Ishikawa (cell line): ENCODE measurements around the gene CMSS1.

Experiments
- EP300 ChIP-seq: IDR thresholded peaks from 2 replicates; pipeline ENCODE4 v1.6.1; 2012; ENCODE audit warnings: borderline replicate concordance
- TF ChIP-seq, protein P1 (sequence below): IDR thresholded peaks from 2 replicates; pipeline ENCODE4 v1.6.1; 2012
- TF ChIP-seq, protein P2 (sequence below): IDR thresholded peaks from 2 replicates; pipeline ENCODE4 v1.6.1; 2012

DNA sequence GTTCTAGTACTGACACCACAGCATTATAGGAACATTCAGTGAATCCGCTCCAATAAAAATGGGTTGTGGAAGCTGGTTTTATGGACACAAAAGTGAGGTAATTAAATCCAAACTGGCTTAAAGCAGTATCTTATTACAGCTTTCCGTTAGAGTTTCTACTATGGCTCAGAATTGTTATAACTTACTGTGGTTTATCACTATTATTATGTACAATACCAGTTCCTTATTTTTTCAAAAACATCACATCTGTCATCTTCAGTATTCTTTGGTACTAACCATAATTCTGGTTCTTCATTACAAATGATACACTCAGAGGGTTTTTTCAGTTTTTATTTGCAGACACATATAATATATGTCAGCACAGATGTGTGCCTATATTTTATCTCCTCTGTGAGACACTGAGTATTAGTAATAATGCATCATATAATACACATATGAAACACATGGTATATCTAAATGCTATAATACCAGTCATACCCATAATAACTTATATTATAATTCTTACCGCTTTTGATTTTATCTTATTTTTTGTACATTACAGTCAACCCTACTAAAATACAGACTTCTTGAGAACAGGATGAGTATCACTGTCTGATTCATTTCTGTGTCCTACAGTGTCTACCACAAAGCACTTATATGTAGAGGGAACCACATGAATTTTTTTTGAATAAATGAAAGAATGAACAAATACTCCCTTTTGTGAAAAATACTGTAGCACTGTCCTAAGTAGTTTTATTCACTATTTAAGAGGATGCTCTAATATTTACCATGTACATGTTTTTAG lies 39.0 kb downstream of the CMSS1 start:
- TF ChIP-seq, protein P1, sequence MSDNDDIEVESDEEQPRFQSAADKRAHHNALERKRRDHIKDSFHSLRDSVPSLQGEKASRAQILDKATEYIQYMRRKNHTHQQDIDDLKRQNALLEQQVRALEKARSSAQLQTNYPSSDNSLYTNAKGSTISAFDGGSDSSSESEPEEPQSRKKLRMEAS, result no peak
- TF ChIP-seq, protein P2, sequence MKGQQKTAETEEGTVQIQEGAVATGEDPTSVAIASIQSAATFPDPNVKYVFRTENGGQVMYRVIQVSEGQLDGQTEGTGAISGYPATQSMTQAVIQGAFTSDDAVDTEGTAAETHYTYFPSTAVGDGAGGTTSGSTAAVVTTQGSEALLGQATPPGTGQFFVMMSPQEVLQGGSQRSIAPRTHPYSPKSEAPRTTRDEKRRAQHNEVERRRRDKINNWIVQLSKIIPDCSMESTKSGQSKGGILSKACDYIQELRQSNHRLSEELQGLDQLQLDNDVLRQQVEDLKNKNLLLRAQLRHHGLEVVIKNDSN, result no peak
- TF ChIP-seq EP300, result no peak
